ENCODE measurements around the gene ARHGAP30.
"Not testable (repeated sequence)": the region's sequence is repeated elsewhere in the genome, so short reads cannot be mapped to it uniquely, and the experiment has no call there.

ARHGAP30 gene

DNA sequence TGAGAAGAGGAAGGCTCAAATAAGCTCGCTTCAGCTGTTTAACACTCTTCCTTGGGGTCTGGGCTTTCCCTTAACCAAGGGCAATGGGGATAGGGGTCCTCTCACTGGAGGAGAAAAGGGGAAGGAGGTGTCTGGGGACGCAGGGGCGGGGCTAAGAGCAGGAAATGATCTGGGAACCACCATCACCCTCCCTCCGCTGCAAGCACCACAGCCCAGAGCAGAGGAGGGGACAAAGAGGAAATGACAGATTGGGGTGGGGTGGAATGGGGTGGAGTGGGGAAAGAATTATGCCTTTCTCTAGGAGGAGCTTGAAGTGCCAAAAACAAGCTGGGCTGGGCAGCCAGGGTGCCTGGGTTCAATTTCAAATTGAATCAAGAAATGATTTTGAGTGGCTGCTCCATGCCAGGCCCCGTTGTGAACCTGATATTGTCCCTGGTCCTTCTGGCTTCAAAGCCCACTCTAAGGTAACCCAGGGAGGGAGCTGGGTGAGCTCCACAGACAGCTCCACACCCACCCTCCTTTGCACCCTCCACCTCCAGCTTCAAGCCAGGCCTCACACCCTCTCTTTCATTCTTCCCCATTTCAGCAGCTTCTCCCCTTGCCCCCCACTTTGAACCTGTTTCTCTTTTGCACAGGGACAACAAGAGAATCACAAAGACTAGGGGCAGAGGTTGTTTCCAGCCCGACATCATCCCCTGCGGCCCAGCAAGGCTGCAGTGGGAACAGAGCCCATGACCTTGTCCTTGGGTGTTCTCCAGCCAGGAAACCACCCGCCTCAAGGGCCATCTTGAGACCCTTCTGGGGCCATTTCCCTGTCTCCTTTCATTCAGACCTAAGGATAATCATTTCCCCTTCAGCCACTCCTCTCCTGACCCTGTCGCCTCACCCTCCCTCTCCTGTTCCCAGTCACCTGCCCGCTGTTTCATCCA is 1.1 kb downstream of the ARHGAP30 start:
- peak; percentile 91 to 93 for DNase-seq

DNA sequence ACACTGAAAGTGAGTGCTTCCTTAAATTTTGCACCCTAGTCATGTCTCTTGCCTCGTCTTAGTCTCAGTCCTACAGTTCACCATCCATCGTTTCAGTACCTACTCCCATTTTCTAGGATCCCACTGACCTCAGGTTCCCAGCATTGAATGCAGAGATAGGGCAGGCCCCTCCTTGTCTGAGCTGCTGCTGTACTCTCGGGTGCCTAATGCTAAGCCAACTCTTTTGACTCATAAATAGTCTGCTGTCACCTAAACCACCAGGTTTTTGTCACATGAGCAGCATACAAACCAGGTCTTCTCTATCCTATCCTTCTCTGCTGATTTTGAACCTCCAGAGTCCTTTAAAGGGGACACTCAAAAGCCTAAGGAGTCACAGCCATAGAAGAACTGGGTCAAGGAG is 3.0 kb downstream of the ARHGAP30 start:
- no peak for DNase-seq

DNA sequence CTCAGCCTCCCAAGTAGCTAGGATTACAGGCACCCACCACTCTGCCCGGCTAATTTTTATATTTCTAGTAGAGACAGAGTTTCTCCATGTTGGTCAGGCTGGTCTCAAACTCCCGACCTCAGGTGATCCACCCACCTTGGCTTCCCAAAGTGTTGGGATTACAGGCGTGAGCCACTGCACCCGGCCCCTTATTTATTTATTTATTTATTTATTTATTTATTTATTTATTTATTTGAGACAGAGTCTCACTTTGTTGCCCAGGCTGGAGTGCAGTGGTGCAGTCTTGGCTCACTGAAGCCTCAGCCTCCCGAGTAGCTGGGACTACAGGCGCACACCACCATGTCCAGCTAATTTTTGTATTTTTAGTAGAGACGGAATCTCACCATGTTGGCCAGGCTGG is 4.0 kb downstream of the ARHGAP30 start:
- not testable (repeated sequence) for DNase-seq

DNA sequence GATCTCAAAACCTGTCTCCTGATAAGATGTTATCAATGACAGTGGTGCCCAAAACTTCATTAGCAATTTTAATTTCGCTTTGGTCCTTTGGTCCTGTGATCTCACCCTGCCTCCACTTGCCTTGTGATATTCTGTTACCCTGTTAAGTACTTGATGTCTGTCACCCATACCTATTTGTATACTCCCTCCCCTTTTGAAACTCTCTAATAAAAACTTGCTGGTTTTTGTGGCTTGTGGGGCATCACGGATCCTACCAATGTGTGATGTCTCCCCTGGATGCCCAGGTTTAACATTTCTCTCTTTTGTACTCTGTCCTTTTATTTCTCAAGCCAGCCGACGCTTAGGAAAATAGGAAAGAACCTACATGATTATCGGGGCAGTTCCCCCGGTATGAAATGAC is 5.8 kb downstream of the ARHGAP30 start:
- not testable (repeated sequence) for DNase-seq

DNA sequence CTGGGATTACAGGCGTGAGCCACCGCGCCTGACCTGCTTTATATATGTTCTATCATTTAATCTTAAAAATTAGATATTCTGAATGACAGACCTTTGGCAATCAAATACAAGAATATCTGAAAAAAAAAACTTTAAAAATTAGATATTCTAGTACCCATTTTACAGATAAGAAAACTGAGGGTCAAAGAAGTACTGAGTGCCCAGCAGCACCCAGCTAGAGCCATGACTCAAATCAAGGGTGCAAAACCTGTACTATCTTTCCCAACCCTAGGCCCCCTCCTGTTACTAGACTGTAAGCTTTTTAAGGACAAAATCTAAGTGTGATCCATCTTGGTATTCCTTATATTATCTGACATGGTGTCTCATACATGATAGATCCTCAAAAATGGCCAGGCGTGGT is 8.3 kb downstream of the ARHGAP30 start:
- DNase-seq, result no peak

- no peak for DNase-seq
Measured at GRCh38 chr1:161059293-161059692, 10.4 kb downstream of the ARHGAP30 start.

GRCh38 chr1:161054805-161055204 is 14.9 kb downstream of the ARHGAP30 start:
- DNase-seq, result peak in 1 of 2 donors; percentile 14

- DNase-seq, result no peak
Measured at GRCh38 chr1:161054232-161054631, 15.5 kb downstream of the ARHGAP30 start.

GRCh38 chr1:161052899-161053298 is 16.8 kb downstream of the ARHGAP30 start:
- no peak for DNase-seq

DNA sequence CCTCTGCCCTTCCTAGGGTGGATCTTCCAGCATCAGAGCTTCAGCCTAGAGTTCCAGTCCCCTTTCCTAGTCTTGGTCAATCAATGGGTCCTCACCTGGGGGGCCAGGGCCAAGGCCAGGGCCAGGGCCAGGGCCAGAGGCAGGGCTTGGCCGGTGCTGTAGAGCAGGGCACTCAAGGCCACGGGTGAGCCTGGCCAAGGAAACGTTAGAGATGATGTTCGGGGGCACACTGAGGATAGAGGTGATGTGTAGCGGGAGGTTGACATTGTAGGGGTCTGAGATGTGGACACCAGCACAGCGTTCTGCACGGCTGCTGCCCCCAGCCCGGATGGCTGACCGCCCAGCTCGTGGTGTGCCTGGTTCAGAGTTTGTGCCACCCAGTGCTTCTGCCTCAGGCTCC is 18.5 kb downstream of the ARHGAP30 start:
- no peak for DNase-seq

GRCh38 chr1:161048949-161049722 is 20.6 kb downstream of the ARHGAP30 start:
- DNase-seq, result no peak

GRCh38 chr1:161047436-161048420 is 22.0 kb downstream of the ARHGAP30 start:
- DNase-seq, result no peak

- DNase-seq, result peak; percentile 79 to 84
Measured at GRCh38 chr1:161046605-161047228, 23.0 kb downstream of the ARHGAP30 start.

- DNase-seq, result peak; percentile 96 to 97
Measured at GRCh38 chr1:161045736-161046604, 23.7 kb downstream of the ARHGAP30 start, which contains the start of gene USF1. USF1 (minus strand) TSS chr1:161045977; CDS start chr1:161043275, 2,702 bp downstream.

GRCh38 chr1:161044908-161045735 is 24.6 kb downstream of the ARHGAP30 start:
- peak; percentile 91 to 92 for DNase-seq

DNA sequence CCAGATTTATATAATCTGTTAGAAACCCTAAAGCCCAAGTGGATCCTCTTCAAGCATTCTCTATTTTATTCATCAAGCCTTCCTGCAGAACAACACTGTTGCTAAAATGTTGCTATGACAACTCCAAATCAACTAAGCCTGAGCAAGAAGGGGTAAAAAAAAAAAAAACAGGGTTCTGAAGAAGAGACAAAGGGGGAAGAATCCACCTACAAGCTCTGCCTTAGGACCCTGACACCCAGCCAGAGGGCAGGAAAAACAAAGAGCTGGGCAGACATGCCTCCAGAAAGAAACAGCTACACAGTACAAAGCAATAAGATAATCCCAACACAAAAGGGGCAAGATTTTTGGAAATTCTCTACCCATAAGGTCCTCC is 25.2 kb downstream of the ARHGAP30 start:
- no peak for DNase-seq

DNA sequence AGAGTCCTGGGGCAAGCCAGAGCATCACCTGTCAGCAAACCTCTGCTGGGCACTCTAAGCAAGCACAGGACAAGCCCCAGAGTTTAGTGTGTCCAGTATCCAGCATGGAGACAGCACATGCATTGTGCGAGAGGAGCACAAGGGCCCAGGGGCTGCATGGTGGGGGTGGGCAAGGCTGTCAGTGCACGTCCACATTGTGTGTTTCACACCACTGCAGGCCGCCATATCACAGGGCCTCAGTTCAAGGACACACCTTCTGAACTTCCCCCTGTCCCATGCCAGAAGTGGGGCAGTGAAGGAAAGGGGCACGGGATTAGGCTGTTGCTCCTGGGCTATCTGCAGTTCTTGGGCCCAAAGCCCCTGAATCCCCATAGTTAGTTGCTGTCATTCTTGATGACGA is 30.1 kb downstream of the ARHGAP30 start:
- no peak for DNase-seq

DNA sequence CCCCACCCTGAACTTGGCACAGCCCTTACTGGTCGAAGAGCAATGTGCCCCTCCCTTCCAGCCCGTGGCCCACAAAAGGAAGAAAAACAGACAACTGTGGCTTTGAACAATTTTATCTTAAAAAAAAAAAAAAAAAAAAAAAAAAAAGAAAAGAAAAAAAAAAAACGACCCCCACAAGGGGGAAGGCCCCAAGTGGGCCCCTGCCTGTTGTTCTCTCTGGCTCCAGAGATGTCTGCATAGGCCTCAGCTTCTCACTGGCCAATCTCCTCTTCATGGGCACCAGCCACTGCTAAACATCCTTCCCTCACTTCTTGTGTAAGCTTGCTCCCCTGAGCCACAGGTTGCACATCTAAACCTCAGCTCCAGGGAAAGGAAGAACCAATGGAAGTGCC is 30.5 kb downstream of the ARHGAP30 start:
- DNase-seq, result no peak

DNA sequence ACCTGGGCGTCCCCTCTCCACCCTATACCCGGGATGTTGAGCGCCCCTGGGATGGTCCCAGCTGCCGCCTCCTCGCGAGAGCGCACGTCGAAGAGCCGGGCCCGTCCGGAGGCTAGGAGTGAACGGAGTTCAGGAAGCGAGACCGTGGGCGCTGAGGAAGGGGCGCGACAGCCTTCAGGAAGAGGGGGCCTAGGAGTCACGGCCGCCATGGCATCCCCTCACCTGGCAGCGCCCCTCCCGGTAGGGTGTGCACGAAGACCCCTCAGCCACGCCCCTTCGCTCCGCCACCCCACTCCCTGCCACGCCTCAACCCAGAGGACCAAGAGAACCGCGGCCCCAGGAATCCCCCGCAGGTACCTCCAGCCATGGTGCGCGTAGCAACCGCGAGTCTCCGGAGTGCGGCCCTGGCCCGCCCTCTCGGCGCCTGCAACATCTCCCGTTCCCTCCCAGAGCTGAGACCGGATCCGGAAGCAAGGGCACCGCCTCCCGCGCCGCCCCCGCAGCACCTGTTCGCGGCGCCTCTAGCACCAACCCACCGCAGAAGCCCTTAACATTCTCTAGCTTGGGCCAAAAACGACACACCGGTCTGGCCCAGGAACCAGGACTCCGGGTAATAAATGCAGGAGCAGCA is 31.1 kb downstream of the ARHGAP30 start, which contains the start of gene TSTD1:
Gene TSTD1, minus strand, starts transcription at position 442 of the 631 bp plus-strand sequence. Its CDS starts 75 bp downstream, at position 367.
- DNase-seq, result peak; percentile 55 to 69
